Panc1 (cell line): ENCODE data around the gene CHRNB1.

ENCODE experiments used
- POLR2AphosphoS5 ChIP-seq: IDR thresholded peaks from 2 replicates; pipeline ENCODE4 v1.6.1; 2012; ENCODE audit warnings: mild to moderate bottlenecking, low read depth, low read length, moderate library complexity
- SIN3A ChIP-seq: IDR thresholded peaks from 2 replicates; pipeline ENCODE4 v1.6.1; 2012; ENCODE audit warnings: low read depth, mild to moderate bottlenecking, low read length, moderate library complexity, borderline replicate concordance; ENCODE audit not compliant: insufficient read depth
- TCF7L2 ChIP-seq: IDR thresholded peaks from 2 replicates; pipeline ENCODE4 v1.6.1; 2011; ENCODE audit warnings: mild to moderate bottlenecking, low read depth, low read length, inconsistent platforms
- TF ChIP-seq, protein P1 (sequence below): fragments of 450-650 bp; IDR thresholded peaks from 2 replicates; pipeline ENCODE4 v1.5.1; 2017; ENCODE audit warnings: mild to moderate bottlenecking
- TF ChIP-seq, protein P2 (sequence below), 2 experiments: IDR thresholded peaks; 2 replicates each; pipeline ENCODE4 v1.6.1; 2011 to 2012; ENCODE audit warnings: low read depth in 2 of 2, control low read depth in 1 of 2, low read length in 1 of 2, mild to moderate bottlenecking in 1 of 2, moderate library complexity in 1 of 2; ENCODE audit not compliant: insufficient read depth in 1 of 2

DNA sequence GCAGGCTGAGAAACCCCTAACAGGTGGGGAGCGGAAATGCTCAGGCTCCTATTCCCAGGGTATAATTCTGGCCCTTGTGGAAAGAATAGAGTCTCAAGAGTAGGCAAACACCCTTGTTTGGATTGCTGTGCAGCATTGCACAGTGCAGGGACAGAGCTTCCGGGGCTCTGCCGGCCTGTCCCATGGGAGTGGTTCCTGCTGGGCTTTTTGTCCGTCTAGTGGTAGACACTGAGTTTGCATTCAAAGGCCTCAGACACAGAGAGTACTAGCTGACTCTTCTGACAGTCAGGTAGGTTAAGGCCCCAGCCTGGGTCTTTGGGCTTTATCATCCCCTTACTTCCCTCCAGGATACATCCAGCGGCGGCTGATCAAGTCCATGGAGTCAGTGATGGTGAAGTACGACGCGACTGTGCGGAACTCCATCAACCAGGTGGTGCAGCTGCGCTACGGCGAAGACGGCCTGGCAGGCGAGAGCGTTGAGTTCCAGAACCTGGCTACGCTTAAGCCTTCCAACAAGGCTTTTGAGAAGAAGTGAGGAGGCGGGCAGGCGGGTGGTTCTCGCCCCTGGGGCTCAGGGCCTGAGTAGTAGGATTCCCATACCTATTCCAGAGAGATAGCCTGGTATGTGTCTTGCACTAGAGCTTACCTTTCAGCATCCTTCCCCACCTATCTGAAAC, 57.4 kb downstream of the CHRNB1 start:
- TF ChIP-seq, protein P1, sequence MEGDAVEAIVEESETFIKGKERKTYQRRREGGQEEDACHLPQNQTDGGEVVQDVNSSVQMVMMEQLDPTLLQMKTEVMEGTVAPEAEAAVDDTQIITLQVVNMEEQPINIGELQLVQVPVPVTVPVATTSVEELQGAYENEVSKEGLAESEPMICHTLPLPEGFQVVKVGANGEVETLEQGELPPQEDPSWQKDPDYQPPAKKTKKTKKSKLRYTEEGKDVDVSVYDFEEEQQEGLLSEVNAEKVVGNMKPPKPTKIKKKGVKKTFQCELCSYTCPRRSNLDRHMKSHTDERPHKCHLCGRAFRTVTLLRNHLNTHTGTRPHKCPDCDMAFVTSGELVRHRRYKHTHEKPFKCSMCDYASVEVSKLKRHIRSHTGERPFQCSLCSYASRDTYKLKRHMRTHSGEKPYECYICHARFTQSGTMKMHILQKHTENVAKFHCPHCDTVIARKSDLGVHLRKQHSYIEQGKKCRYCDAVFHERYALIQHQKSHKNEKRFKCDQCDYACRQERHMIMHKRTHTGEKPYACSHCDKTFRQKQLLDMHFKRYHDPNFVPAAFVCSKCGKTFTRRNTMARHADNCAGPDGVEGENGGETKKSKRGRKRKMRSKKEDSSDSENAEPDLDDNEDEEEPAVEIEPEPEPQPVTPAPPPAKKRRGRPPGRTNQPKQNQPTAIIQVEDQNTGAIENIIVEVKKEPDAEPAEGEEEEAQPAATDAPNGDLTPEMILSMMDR = no peak
- TF ChIP-seq POLR2AphosphoS5 (no peak), TCF7L2 (no peak), SIN3A (no peak)
- TF ChIP-seq, protein P2, sequence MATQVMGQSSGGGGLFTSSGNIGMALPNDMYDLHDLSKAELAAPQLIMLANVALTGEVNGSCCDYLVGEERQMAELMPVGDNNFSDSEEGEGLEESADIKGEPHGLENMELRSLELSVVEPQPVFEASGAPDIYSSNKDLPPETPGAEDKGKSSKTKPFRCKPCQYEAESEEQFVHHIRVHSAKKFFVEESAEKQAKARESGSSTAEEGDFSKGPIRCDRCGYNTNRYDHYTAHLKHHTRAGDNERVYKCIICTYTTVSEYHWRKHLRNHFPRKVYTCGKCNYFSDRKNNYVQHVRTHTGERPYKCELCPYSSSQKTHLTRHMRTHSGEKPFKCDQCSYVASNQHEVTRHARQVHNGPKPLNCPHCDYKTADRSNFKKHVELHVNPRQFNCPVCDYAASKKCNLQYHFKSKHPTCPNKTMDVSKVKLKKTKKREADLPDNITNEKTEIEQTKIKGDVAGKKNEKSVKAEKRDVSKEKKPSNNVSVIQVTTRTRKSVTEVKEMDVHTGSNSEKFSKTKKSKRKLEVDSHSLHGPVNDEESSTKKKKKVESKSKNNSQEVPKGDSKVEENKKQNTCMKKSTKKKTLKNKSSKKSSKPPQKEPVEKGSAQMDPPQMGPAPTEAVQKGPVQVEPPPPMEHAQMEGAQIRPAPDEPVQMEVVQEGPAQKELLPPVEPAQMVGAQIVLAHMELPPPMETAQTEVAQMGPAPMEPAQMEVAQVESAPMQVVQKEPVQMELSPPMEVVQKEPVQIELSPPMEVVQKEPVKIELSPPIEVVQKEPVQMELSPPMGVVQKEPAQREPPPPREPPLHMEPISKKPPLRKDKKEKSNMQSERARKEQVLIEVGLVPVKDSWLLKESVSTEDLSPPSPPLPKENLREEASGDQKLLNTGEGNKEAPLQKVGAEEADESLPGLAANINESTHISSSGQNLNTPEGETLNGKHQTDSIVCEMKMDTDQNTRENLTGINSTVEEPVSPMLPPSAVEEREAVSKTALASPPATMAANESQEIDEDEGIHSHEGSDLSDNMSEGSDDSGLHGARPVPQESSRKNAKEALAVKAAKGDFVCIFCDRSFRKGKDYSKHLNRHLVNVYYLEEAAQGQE (IDR thresholded peaks at IDR 0.05; ENCODE audit: insufficient read depth in 1 of 2, low read depth in 2 of 2, low read length in 1 of 2) = no peak
